ENCODE results near the gene TUBB6. TPM values are rescaled to one million over a fixed set of nuclear protein-coding genes. Genes with fewer than 3 reads are reported as not detected.

The TUBB6 gene
- total RNA-seq, 2 donors from 2014 or later: 357 to 454 TPM

- DNase-seq (ENCODE audit: low spot score) (peak; percentile 74), ATAC-seq (ENCODE audit: insufficient number of reproducible peaks, low FRiP score, low read depth) (peak; percentile 93)
- Histone ChIP-seq H3K4me1 (ENCODE audit: control insufficient read depth in 1 of 2, low read depth in 2 of 2) (peaks cover 6 to 50% of the 10 kb centered on the region in 2 donors), H3K9me3 (no peaks in the 10 kb centered on the region), H3K4me3 (peak overlapping the region; percentile 72), H3K27me3 (replicated peaks; ENCODE audit: insufficient read depth) (no peaks in the 10 kb centered on the region), H3K36me3 (no peaks in the 10 kb centered on the region), H3K27ac (peak overlapping the region; percentile 97 to 100)
- no peak for TF ChIP-seq CTCF (IDR thresholded peaks at IDR 0.05)
These were observed 29.0 kb upstream of the TUBB6 start for GRCh38 chr18:12278741-12279682.

- no peak for DNase-seq (ENCODE audit: low spot score)
- H3K36me3 ChIP-seq: no peaks in the 10 kb centered on the region
- H3K9me3 ChIP-seq: no peaks in the 10 kb centered on the region
- H3K4me3 ChIP-seq: peak overlapping the region; percentile 72
- H3K27ac ChIP-seq: peak overlapping the region; percentile 97 to 100
- ATAC-seq (ENCODE audit: insufficient number of reproducible peaks, low FRiP score, low read depth): no peak
- TF ChIP-seq CTCF (IDR thresholded peaks at IDR 0.05): no peak
- H3K27me3 ChIP-seq (replicated peaks; ENCODE audit: insufficient read depth): no peaks in the 10 kb centered on the region
- H3K4me1 ChIP-seq (ENCODE audit: control insufficient read depth in 1 of 2, low read depth in 2 of 2): peaks cover 6 to 50% of the 10 kb centered on the region in 2 donors
These were observed 28.1 kb upstream of the TUBB6 start for GRCh38 chr18:12279781-12280531.

- peaks cover 6 to 44% of the 10 kb centered on the region in 2 donors for H3K4me1 ChIP-seq (ENCODE audit: control insufficient read depth in 1 of 2, low read depth in 2 of 2)
- H3K36me3 ChIP-seq: no peaks in the 10 kb centered on the region
- DNase-seq (ENCODE audit: low spot score) (no peak), ATAC-seq (ENCODE audit: insufficient number of reproducible peaks, low FRiP score, low read depth) (no peak)
- TF ChIP-seq CTCF (IDR thresholded peaks at IDR 0.05): no peak
- no peaks in the 10 kb centered on the region for H3K9me3 ChIP-seq
- H3K4me3 ChIP-seq: no peak overlapping the region
- H3K27ac ChIP-seq: peak overlapping the region in 1 of 2 donors; percentile 100
- H3K27me3 ChIP-seq (replicated peaks; ENCODE audit: insufficient read depth): no peaks in the 10 kb centered on the region
These were observed 26.2 kb upstream of the TUBB6 start for GRCh38 chr18:12281861-12282260.

GRCh38 chr18:12282442-12283039, 25.5 kb upstream of the TUBB6 start:
- no peak for TF ChIP-seq CTCF (IDR thresholded peaks at IDR 0.05)
- H3K4me1 ChIP-seq (ENCODE audit: control insufficient read depth in 1 of 2, low read depth in 2 of 2): peaks cover 4 to 44% of the 10 kb centered on the region in 2 donors
- no peaks in the 10 kb centered on the region for H3K27me3 ChIP-seq (replicated peaks; ENCODE audit: insufficient read depth)
- H3K4me3 ChIP-seq: no peak overlapping the region
- no peak for DNase-seq (ENCODE audit: low spot score)
- H3K36me3 ChIP-seq: no peaks in the 10 kb centered on the region
- no peak overlapping the region for H3K27ac ChIP-seq
- no peak for ATAC-seq (ENCODE audit: insufficient number of reproducible peaks, low FRiP score, low read depth)
- no peaks in the 10 kb centered on the region for H3K9me3 ChIP-seq

GRCh38 chr18:12283256-12283655, 24.8 kb upstream of the TUBB6 start:
- Histone ChIP-seq H3K4me3 (no peak overlapping the region), H3K9me3 (no peaks in the 10 kb centered on the region), H3K4me1 (ENCODE audit: control insufficient read depth in 1 of 2, low read depth in 2 of 2) (peaks cover 0 to 38% of the 10 kb centered on the region in 2 donors), H3K36me3 (no peaks in the 10 kb centered on the region), H3K27ac (no peak overlapping the region), H3K27me3 (replicated peaks; ENCODE audit: insufficient read depth) (no peaks in the 10 kb centered on the region)
- ATAC-seq (ENCODE audit: insufficient number of reproducible peaks, low FRiP score, low read depth) (no peak), DNase-seq (ENCODE audit: low spot score) (no peak)
- no peak for TF ChIP-seq CTCF (IDR thresholded peaks at IDR 0.05)

Measured in thoracic aorta (tissue), 2 donors.